AG20443 (cell line): Measurements from ENCODE around the gene UCP1.

Experiments
- DNase-seq: peaks from one replicate; pipeline ENCODE4 v3.0.0; 2012; ENCODE audit warnings: low spot score, mixed read lengths

UCP1 gene

GRCh38 chr4:140568507-140569306 lies at the start of gene UCP1:
TSS of gene UCP1 (minus strand) at chr4:140568961. CDS start at chr4:140568729, 232 bp downstream.
- DNase-seq = peak; percentile 56

GRCh38 chr4:140617499-140618248 lies 48.9 kb upstream of the UCP1 start:
- DNase-seq = no peak

- no peak for DNase-seq
These were observed 46.7 kb upstream of the UCP1 start for GRCh38 chr4:140615451-140615850.

GRCh38 chr4:140612357-140612756 lies 43.6 kb upstream of the UCP1 start:
- no peak for DNase-seq

GRCh38 chr4:140611854-140612253 lies 43.1 kb upstream of the UCP1 start:
- DNase-seq = no peak

GRCh38 chr4:140609548-140610425 lies 41.0 kb upstream of the UCP1 start:
- DNase-seq = peak; percentile 76

- DNase-seq = no peak
These were observed 39.1 kb upstream of the UCP1 start for GRCh38 chr4:140607852-140608251.

- DNase-seq = no peak
These were observed 35.8 kb upstream of the UCP1 start for GRCh38 chr4:140604544-140604943.

- no peak for DNase-seq
These were observed 34.5 kb upstream of the UCP1 start for GRCh38 chr4:140603286-140603685.

GRCh38 chr4:140602714-140603113 lies 34.0 kb upstream of the UCP1 start:
- no peak for DNase-seq

- DNase-seq = no peak
These were observed 31.6 kb upstream of the UCP1 start for GRCh38 chr4:140600408-140600807.

- DNase-seq = peak; percentile 27
These were observed 26.3 kb upstream of the UCP1 start for GRCh38 chr4:140595065-140595464.

GRCh38 chr4:140584439-140584838 lies 15.7 kb upstream of the UCP1 start:
- DNase-seq = no peak

- DNase-seq = no peak
These were observed 12.3 kb upstream of the UCP1 start for GRCh38 chr4:140581078-140581477.

- no peak for DNase-seq
These were observed 10.5 kb upstream of the UCP1 start for GRCh38 chr4:140579278-140579677.

- no peak for DNase-seq
These were observed 6.7 kb upstream of the UCP1 start for GRCh38 chr4:140575489-140575888.

GRCh38 chr4:140571620-140572019 lies 2.9 kb upstream of the UCP1 start:
- no peak for DNase-seq

- no peak for DNase-seq
These were observed 512 bp upstream of the UCP1 start for GRCh38 chr4:140569307-140569638.

GRCh38 chr4:140559696-140560095 lies 9.1 kb downstream of the UCP1 start:
- DNase-seq = no peak

- no peak for DNase-seq
These were observed 10.8 kb downstream of the UCP1 start for GRCh38 chr4:140557831-140558435.

GRCh38 chr4:140556372-140557085 lies 12.2 kb downstream of the UCP1 start:
- DNase-seq = no peak
